GM18861 (cell line): ENCODE data around the gene RAB40B.

ENCODE experiments used
- ATAC-seq: cut with Tn5 transposase; IDR thresholded peaks from one replicate; pipeline ENCODE4 v1.9.1; 2021; ENCODE audit not compliant: unreplicated experiment

The RAB40B gene

DNA sequence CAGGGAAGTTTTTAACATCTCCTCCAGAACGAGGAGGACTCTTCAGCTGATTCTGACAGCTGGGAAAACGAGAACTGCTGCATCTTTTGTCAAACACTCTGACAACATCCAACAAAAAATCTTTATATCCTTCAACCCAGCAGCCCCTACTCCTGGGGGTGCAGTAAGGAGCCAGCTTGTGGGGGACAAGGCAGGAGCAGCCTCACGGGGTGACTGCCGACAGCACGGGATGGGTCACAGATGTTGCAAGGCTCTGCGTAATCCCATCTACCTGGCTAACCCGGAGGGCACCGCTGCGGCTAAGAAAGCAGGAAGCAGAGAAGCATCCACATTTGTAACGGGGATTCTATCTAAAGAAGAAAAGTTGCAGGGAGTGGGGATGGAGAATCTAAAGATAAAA, 78.9 kb downstream of the RAB40B start:
- ATAC-seq, result no peak

DNA sequence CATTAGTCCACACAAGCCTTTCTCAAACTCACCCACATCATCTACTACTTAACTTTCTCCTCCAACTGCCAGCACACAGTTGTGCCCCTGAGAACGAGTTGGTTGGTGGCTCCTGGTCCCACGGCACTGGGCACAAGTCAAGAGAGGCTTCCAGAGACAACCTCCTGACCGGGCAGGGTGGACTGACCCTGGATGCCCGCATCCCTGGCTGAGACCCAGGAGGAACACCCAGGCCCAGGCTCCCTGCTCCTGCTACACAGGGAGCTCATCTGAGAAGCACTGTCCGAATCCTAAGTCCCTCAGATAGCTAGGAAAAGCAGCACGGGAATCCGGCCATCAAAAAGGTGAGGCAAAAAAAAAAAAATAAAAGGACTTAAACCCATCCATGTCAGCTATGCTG, 79.3 kb downstream of the RAB40B start:
- ATAC-seq, result no peak

DNA sequence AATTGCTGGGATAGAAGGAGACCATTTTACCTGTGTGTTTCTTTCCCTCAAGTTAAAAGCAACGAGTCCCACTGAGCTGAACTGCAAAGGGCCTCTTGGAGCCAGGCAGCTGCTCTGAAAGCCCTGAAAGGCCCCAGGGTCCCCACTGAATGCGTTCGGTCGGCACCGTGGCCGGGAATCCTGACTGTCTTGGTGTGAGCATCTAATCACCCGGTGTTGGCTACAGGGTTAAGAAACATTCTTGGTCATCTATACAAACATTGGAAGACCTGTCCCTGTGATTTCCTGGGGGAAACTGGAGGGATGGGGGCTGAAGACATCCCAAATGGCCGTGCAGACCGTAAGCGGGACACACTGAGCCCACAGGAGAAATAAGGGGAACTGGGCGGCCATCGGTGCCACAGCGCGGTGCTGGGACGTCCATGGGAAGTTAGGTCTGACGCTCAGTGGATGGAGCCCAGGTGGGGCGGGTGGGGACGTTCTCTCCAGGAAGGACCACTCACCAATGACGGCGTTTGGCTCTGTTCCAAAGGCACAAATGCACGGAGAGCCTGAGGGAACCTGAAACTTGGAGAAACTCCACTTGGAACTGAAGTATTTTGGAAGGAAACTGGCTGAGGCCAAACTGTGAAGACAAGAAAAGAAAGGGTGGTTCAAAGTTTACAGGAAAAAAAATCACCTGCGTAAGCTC, 82.3 kb downstream of the RAB40B start:
- no peak for ATAC-seq

DNA sequence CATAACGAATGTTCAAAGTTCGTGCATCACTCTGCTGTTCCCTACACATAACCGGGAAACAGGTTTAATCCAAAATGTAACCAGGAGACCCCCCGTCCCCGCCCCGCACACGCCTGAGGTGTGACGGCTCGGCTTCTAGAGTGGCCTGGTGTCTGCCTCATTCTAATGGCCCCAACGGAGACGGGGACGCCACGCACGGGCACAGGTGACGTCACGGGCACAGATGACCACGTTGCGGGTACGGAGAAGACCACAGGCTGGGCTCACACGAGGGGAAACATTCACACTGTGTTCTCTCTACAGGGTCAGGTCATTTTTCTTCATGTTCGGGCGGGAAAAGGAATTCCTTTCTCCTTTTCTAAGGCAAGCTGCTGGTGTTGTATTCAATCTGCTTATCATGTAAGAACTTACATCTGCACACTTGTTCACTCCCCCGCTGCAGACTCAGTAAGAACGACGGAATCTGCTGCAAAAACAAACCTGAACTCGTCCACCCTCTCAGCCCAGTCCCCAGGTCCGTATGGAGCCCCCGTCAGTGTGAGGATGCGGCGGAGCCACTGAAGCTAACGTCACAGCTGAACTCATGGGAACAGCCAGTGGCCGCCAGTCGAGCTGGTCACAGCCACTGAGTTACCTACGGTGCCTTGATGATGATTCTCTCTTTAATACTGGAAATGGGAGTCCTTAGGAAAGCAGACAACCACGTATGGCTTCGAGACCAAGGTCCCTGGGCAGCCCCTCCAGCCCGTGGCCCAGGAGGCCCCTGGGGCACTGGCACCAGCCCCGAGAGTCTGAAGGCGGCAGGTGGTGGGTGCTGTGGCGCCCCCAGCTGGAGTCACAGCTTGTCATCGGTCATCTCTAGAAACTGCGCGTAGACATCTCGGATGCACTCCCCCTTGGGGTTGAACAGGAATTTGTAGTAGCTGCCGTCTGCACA, 83.1 kb downstream of the RAB40B start:
- ATAC-seq, result no peak

DNA sequence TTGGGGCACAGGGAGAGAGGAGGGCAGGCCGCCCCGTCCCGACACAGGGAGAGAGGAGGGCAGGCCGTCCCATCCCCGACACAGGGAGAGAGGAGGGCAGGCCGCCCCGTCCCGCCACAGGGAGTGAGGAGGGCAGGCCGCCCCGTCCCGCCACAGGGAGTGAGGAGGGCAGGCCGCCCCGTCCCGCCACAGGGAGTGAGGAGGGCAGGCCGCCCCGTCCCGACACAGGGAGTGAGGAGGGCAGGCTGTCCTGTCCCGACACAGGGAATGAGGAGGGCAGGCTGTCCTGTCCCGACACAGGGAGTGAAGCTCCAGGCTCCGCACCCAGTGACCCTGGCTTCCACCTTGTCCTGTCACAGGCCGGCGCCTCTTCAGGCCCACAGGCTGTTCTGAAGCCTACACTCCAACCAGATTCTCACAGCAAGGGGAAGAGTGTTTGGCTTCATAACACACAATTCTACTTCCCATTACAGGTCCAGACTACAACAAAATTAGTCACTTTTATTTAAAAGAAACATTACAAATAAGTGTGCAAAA, 84.3 kb downstream of the RAB40B start:
- no peak for ATAC-seq

DNA sequence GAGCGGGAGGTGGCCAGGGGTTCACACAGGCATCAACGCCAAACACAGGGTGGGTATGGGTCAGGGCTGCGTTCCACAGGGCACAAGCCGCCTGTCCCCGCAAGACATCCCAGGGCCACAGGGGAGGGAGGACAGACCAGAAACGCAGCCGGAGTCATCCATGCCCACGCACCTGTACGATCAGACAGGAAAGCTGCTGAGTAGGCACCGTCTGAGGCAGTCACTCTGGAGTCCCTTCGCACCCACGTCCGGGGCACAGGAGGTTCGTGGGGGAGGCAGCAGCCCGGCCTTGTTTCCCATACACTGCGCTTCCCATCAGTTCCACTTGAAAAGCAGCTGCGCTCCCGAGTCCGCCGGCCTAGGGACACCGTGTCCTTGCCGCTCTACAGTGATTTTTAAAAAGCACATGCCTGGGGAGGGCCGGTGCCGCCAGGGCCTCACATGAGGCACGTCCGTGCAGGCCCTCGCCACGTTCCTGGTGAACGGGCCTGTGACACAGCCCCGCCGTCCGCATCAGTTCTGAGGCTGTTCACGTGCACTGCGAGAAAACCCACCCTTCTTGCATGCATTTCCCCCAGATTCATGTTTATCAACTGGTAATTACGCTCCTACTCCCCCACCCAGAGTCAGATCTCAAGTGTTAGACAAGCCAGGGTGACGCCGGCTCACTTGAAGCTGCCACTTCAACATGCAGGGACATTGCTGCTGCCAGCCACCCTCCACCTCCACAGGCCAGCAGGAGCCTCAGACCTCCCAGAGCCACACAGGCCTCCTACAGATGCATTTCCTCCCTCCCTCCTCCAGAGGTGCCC, 85.0 kb downstream of the RAB40B start:
- ATAC-seq, result no peak

DNA sequence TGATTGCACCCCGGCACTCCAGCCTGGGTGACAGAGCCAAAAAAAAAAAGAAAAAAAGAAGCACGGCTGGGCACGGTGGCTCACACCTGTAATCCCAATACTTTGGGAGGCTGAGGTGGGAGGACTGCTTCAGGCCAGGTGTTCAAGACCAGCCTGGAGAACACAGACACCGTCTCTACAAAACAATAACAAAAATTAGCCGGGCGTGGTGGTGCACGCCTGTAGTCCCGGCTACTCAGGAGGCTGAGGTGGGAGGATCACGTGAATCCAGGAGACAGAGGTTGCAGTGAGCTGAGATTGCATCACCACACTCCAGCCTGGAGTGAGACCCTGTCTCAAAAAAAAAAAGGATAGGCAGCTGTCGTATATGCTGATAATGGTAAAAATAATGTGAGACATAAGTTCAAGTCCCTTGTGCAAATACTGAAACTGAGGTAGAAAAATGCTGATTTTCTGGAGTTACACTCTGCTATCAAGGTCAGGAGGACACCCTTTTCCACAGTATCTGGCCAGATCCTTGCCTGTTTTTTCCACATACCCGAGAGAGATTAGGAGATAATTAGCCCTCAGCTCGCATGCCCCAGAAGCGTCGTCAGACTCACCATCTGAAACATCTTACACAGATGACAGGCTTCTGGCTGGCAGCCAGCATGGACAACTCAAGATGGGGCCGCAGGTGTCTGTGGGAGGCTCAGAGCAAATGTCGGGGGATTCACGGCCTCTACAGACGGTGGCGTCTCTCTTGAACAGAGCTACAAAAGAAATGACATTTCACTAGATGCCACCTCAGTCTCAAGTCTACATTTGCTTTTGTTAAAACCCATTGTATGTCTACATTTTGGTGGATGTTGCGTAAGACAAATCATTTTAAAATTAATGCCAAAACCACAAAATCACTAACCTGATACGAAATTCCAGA, 87.1 kb downstream of the RAB40B start:
- ATAC-seq, result no peak

DNA sequence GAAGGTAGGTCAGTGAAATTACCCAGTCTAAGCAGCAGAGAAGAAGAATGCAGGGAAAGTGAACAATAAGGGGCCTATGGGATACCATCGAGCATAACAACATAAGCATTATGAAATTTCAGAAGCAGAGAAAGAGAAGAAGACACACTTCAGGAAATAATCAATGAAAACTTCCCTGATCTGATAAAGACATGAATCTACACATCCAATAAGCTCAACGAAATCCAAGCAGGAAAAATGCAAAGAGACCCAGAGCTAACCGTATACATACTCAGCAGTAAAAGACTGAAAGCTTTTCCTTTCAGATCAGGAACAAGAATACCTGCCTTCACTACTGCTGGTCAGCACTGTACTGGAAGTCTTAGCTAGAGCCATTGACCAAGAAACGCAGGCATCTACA, 88.8 kb downstream of the RAB40B start:
- no peak for ATAC-seq

DNA sequence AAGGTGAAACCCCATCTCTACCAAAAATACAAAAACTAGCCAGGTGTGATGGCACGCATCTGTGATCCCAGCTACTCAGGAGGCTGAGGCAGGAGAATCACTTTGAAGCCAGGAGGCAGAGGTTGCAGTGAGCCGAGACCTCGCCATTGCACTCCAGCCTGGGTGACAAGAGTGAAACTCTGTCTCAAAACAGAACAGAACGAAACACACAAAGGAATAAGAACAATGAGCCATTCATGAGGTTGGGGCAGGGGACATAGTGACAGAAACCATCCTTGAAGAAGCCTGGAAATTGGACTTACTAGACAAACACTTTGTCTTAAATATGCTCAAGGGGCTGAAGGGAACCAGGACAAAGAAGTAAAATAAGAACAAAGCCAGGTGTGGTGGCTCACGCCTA, 89.7 kb downstream of the RAB40B start:
- no peak for ATAC-seq

DNA sequence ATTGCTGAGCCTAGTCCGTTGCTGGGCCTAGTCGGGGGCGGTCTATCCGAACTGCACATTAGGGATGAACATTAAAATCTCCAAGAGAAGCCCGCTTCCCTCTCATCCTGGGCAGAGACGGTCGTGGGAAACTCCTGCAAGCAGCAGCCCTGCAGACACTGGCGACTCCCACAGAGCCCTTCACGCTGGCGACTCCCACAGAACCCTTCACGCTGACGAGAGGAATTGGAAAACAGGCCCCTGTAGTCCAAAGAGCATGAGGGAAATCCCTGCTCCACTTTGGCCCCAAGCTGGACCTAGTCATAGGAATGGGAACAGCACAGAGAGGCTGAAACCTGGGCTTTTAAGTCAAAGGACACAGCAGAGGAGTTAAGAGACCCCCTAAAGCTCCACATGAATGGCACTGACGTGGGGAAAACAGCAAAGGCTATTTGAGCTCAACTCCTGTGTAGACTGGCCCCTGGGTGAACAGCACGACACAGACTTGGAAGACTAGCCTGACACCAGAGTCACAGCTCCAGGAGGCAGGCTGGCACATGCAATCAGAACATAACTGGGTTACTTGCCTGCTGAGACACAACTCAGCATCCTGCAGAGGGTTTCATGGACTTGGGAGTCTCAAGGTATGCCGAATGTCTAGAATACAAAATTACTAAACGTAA, 92.4 kb downstream of the RAB40B start:
- no peak for ATAC-seq
